GM06990 (cell line): ENCODE results near the gene TEX48.

Experiments used
- DNase-seq: peaks from one replicate; pipeline ENCODE4 v3.0.0-alpha.2; 2011; ENCODE audit not compliant: insufficient read length; ENCODE audit errors: extremely low read depth
- H3K27me3 ChIP-seq: replicated peaks from 2 replicates; pipeline ENCODE4 v1.6.0; 2011; ENCODE audit warnings: low read length; ENCODE audit not compliant: control insufficient read depth, insufficient read depth
- H3K36me3 ChIP-seq: 2 replicates; pipeline ENCODE4 v1.5.1; 2011; ENCODE audit warnings: low read length; ENCODE audit not compliant: control insufficient read depth, insufficient read depth
- H3K4me3 ChIP-seq: replicated peaks from 2 replicates; pipeline ENCODE4 v1.5.1; 2011; ENCODE audit warnings: low read depth, mild to moderate bottlenecking, control low read depth, low read length
- TF ChIP-seq, protein P1 (sequence below): IDR thresholded peaks from 2 replicates; pipeline ENCODE4 v1.5.1; 2011; ENCODE audit warnings: low read length, control low read depth, mild to moderate bottlenecking, inconsistent platforms; ENCODE audit not compliant: insufficient read depth, poor library complexity, severe bottlenecking

The TEX48 gene

DNA sequence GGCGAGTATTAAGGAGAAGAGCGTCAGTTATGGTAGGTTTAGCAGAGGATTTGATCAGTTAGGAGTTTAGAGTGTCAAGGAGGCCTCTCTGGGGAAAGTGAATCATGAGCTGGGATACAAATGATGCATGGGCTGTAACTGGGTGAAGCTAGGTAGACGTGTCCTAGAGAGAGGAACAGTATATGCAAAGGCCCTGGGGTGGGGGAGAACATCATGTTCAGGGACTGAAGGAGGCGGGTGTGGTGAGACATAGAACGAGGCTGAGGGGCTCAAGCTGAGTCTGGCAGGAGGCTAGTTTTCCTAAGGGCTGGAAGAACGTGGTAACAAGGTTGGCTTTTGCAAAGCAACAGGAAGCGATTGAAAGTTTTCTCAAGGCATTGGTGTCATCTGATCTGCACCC lies 60.4 kb downstream of the TEX48 start:
- DNase-seq, result no peak
- Histone ChIP-seq H3K27me3 (no peaks in the 10 kb centered on the region), H3K36me3 (peaks cover 7% of the 10 kb centered on the region), H3K4me3 (no peak overlapping the region)
- TF ChIP-seq, protein P1, sequence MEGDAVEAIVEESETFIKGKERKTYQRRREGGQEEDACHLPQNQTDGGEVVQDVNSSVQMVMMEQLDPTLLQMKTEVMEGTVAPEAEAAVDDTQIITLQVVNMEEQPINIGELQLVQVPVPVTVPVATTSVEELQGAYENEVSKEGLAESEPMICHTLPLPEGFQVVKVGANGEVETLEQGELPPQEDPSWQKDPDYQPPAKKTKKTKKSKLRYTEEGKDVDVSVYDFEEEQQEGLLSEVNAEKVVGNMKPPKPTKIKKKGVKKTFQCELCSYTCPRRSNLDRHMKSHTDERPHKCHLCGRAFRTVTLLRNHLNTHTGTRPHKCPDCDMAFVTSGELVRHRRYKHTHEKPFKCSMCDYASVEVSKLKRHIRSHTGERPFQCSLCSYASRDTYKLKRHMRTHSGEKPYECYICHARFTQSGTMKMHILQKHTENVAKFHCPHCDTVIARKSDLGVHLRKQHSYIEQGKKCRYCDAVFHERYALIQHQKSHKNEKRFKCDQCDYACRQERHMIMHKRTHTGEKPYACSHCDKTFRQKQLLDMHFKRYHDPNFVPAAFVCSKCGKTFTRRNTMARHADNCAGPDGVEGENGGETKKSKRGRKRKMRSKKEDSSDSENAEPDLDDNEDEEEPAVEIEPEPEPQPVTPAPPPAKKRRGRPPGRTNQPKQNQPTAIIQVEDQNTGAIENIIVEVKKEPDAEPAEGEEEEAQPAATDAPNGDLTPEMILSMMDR, result no peak

DNA sequence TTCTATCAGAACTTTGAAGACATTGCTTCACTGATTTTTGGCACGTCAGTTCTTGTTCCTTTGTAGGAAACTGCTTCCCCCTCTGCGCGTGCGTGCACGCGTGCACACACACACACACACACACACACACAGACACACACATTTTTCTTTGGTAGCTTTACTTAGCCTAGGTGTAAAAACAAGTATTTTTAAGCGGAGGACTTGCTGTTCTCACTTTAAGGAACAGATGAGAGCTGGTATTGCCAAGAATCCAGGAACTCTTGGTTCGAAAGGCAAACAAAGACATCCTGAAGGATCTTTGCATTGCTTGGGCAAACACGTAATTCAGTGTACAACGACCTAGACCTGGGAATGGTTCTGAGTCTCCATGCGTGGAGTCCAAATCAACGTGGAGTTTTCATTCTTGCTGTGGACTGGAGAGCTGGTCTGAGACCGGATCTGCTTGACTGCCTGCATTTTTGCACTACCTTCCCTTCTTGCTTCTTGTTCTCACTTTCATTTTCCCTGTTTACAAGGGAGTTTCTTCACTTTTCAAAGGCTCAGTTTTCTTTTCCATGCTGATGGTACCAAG lies 62.7 kb downstream of the TEX48 start:
- Histone ChIP-seq H3K27me3 (no peaks in the 10 kb centered on the region), H3K36me3 (peaks cover 5% of the 10 kb centered on the region), H3K4me3 (peak overlapping the region; percentile 49)
- peak; percentile 34 for DNase-seq
- TF ChIP-seq, protein P1, result no peak

DNA sequence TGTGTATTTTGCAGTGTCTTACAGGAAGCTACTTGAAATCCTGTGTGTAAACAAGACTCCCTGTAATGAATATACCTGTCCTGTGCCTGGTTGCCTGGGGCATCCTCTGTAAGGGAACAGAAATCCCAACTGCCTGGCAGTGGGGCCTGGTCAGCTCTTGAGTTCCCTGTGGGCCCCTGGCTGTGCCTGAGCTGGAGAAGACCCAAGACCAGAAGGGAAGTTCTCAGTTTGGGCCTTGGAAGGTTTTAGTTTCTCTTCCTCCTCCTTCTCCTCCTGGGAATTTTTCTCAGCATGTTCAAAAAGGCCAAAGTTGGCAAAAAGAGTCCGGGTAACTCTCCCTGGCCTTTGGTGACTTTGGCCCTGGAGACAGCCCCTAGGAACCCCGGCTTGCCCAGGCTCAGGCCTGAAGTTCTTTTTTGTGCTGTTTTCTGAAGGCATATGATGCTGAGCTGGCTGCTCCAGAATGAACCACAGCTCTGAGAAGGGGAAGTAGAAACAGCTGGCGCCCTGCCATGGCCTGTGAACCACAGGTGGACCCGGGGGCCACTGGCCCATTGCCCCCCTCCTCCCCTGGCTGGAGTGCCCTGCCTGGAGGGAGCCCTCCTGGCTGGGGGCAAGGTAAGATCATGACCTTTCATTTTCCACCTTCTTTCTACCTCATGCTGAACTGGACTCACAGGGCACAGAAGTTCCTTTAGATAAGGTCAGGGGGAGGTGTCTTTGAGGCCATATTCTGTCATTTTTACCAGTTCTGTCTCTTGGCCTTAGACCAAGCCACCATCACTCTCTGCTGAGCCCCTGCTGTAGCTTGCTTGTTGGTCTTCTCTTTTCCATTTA lies 65.1 kb downstream of the TEX48 start:
- Histone ChIP-seq H3K4me3 (no peak overlapping the region), H3K27me3 (no peaks in the 10 kb centered on the region), H3K36me3 (peaks cover 3% of the 10 kb centered on the region; the same call in 1 of the 2 replicates)
- peak; percentile 82 for DNase-seq
- TF ChIP-seq, protein P1, result no peak
